Duodenal mucosa (tissue), 2 donors: ENCODE results near the gene THBS4.

ENCODE experiments used
- H3K27ac ChIP-seq: one replicate; pipeline ENCODE4 v1.7.0; 2013; ENCODE audit warnings: low read depth, low read length
- H3K27me3 ChIP-seq, 2 donors: one replicate each; pipeline ENCODE4 v1.7.0; 2013; ENCODE audit warnings: low read length in 2 of 2, control low read depth in 1 of 2; ENCODE audit not compliant: insufficient read depth in 2 of 2, control insufficient read depth in 1 of 2
- H3K36me3 ChIP-seq, 2 donors: one replicate each; pipeline ENCODE4 v1.7.0; 2013; ENCODE audit warnings: low read length in 2 of 2, control low read depth in 1 of 2; ENCODE audit not compliant: insufficient read depth in 2 of 2, control insufficient read depth in 1 of 2
- H3K4me1 ChIP-seq, 2 donors: one replicate each; pipeline ENCODE4 v1.7.0; 2013; ENCODE audit warnings: low read length in 2 of 2, control low read depth in 1 of 2; ENCODE audit not compliant: insufficient read depth in 2 of 2, control insufficient read depth in 1 of 2
- H3K4me3 ChIP-seq, 2 donors: one replicate each; pipeline ENCODE4 v1.7.0; 2013; ENCODE audit warnings: low read length in 2 of 2, low read depth in 1 of 2
- H3K9ac ChIP-seq, 2 donors: one replicate each; pipeline ENCODE4 v1.7.0; 2013; ENCODE audit warnings: low read length in 2 of 2, low read depth in 1 of 2
- H3K9me3 ChIP-seq, 2 donors: one replicate each; pipeline ENCODE4 v1.7.0; 2013; ENCODE audit warnings: low read length in 2 of 2, control low read depth in 1 of 2; ENCODE audit not compliant: control insufficient read depth in 1 of 2

The THBS4 gene

GRCh38 chr5:80025069-80025468, 10.1 kb upstream of the THBS4 start:
- H3K4me3 ChIP-seq, result no peak overlapping the region
- H3K4me1 ChIP-seq, result no peaks in the 10 kb centered on the region
- H3K9me3 ChIP-seq, result no peaks in the 10 kb centered on the region
- no peaks in the 10 kb centered on the region for H3K36me3 ChIP-seq
- no peak overlapping the region for H3K27ac ChIP-seq
- no peaks in the 10 kb centered on the region for H3K27me3 ChIP-seq
- H3K9ac ChIP-seq, result no peak overlapping the region

- Histone ChIP-seq H3K9ac (no peak overlapping the region), H3K27me3 (no peaks in the 10 kb centered on the region), H3K27ac (no peak overlapping the region), H3K36me3 (no peaks in the 10 kb centered on the region), H3K9me3 (no peaks in the 10 kb centered on the region), H3K4me3 (no peak overlapping the region), H3K4me1 (no peaks in the 10 kb centered on the region)
These were observed 8.3 kb upstream of the THBS4 start for GRCh38 chr5:80026841-80027240.

GRCh38 chr5:80031109-80031508, 4.0 kb upstream of the THBS4 start:
- Histone ChIP-seq H3K4me1 (no peaks in the 10 kb centered on the region), H3K36me3 (no peaks in the 10 kb centered on the region), H3K4me3 (no peak overlapping the region), H3K9ac (no peak overlapping the region), H3K27me3 (peaks cover 28 to 29% of the 10 kb centered on the region in 2 donors), H3K9me3 (no peaks in the 10 kb centered on the region), H3K27ac (no peak overlapping the region)

- no peak overlapping the region for H3K27ac ChIP-seq
- H3K4me1 ChIP-seq, result no peaks in the 10 kb centered on the region
- H3K9ac ChIP-seq, result no peak overlapping the region
- H3K9me3 ChIP-seq, result no peaks in the 10 kb centered on the region
- no peak overlapping the region for H3K4me3 ChIP-seq
- peaks cover 35 to 47% of the 10 kb centered on the region in 2 donors for H3K27me3 ChIP-seq
- no peaks in the 10 kb centered on the region for H3K36me3 ChIP-seq
These were observed 1.6 kb upstream of the THBS4 start for GRCh38 chr5:80033513-80033912.

- no peaks in the 10 kb centered on the region for H3K4me1 ChIP-seq
- no peaks in the 10 kb centered on the region for H3K9me3 ChIP-seq
- H3K36me3 ChIP-seq, result no peaks in the 10 kb centered on the region
- peaks cover 40 to 50% of the 10 kb centered on the region in 2 donors for H3K27me3 ChIP-seq
- H3K27ac ChIP-seq, result no peak overlapping the region
- H3K4me3 ChIP-seq, result no peak overlapping the region
- no peak overlapping the region for H3K9ac ChIP-seq
These were observed 589 bp upstream of the THBS4 start for GRCh38 chr5:80034559-80034958.

- Histone ChIP-seq H3K27ac (no peak overlapping the region), H3K27me3 (peaks cover 41 to 54% of the 10 kb centered on the region in 2 donors), H3K36me3 (no peaks in the 10 kb centered on the region), H3K4me3 (no peak overlapping the region), H3K4me1 (no peaks in the 10 kb centered on the region), H3K9ac (no peak overlapping the region), H3K9me3 (no peaks in the 10 kb centered on the region)
These were observed 691 bp downstream of the THBS4 start for GRCh38 chr5:80035839-80036238.

GRCh38 chr5:80036615-80037014, 1.5 kb downstream of the THBS4 start:
- no peaks in the 10 kb centered on the region for H3K4me1 ChIP-seq
- peaks cover 41 to 54% of the 10 kb centered on the region in 2 donors for H3K27me3 ChIP-seq
- H3K9me3 ChIP-seq, result no peaks in the 10 kb centered on the region
- H3K4me3 ChIP-seq, result no peak overlapping the region
- H3K27ac ChIP-seq, result no peak overlapping the region
- H3K36me3 ChIP-seq, result no peaks in the 10 kb centered on the region
- no peak overlapping the region for H3K9ac ChIP-seq

GRCh38 chr5:80037366-80037765, 2.2 kb downstream of the THBS4 start:
- H3K27me3 ChIP-seq, result peaks cover 40 to 54% of the 10 kb centered on the region in 2 donors
- no peaks in the 10 kb centered on the region for H3K4me1 ChIP-seq
- H3K27ac ChIP-seq, result no peak overlapping the region
- H3K9ac ChIP-seq, result no peak overlapping the region
- H3K36me3 ChIP-seq, result no peaks in the 10 kb centered on the region
- H3K9me3 ChIP-seq, result no peaks in the 10 kb centered on the region
- no peak overlapping the region for H3K4me3 ChIP-seq

- Histone ChIP-seq H3K27ac (no peak overlapping the region), H3K9me3 (no peaks in the 10 kb centered on the region), H3K9ac (no peak overlapping the region), H3K4me3 (no peak overlapping the region), H3K36me3 (no peaks in the 10 kb centered on the region), H3K27me3 (peaks cover 24 to 37% of the 10 kb centered on the region in 2 donors), H3K4me1 (no peaks in the 10 kb centered on the region)
These were observed 4.5 kb downstream of the THBS4 start for GRCh38 chr5:80039650-80040049.

GRCh38 chr5:80041527-80041926, 6.4 kb downstream of the THBS4 start:
- Histone ChIP-seq H3K4me3 (no peak overlapping the region), H3K4me1 (no peaks in the 10 kb centered on the region), H3K27ac (no peak overlapping the region), H3K36me3 (no peaks in the 10 kb centered on the region), H3K9me3 (no peaks in the 10 kb centered on the region), H3K27me3 (peaks cover 9 to 22% of the 10 kb centered on the region in 2 donors), H3K9ac (no peak overlapping the region)

- no peak overlapping the region for H3K9ac ChIP-seq
These were observed 7.2 kb downstream of the THBS4 start for GRCh38 chr5:80042330-80042729.

More at GRCh38 chr5:80042330-80042729, 7.2 kb downstream of the THBS4 start:
- Histone ChIP-seq H3K4me1 (no peaks in the 10 kb centered on the region), H3K27me3 (peaks cover 6 to 17% of the 10 kb centered on the region in 2 donors), H3K4me3 (no peak overlapping the region), H3K9me3 (no peaks in the 10 kb centered on the region), H3K36me3 (no peaks in the 10 kb centered on the region), H3K27ac (no peak overlapping the region)
